Measurements from ENCODE around the gene KCNAB1. TPM values are rescaled to one million over a fixed set of nuclear protein-coding genes. Genes with fewer than 3 reads are reported as not detected.

KCNAB1 gene
- total and polyA plus RNA-seq, 2 donors (not counting 1 experiment from before 2014, with no cell fraction given) = 0.03 to 0.33 TPM

DNA sequence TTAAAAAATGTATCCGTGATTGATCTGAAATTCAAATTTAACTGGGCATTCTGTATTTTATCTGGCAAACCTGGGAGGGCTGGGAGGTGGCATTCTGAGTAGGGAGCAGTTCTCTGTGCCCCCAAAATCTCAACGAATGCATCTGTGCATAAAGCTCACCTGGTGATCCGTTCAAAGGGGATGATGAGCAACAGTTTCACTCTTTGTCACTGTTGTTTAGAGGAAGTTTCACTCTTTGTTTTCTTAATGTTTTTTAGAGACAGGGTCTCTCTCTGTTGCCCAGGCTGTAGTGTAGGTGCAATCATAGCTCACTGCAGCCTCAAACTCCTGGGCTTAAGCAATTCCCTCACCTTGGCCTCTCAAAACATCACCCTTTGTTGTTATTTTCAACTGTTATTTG, 247.8 kb downstream of the KCNAB1 start:
- Histone ChIP-seq H4K20me1 (ENCODE audit: control insufficient read depth, extremely low read depth, insufficient read depth, low read length) (no peaks in the 10 kb centered on the region), H3K79me2 (ENCODE audit: control insufficient read depth, insufficient read depth, low read length) (no peaks in the 10 kb centered on the region), H3K9ac (ENCODE audit: insufficient read depth, low read length) (no peak overlapping the region), H3K27me3 (ENCODE audit: control insufficient read depth, insufficient read depth, low read length) (no peaks in the 10 kb centered on the region), H3K36me3 (ENCODE audit: control insufficient read depth, insufficient read depth, low read length) (no peaks in the 10 kb centered on the region), H3K4me2 (ENCODE audit: extremely low read depth, insufficient read depth, low read length) (no peak overlapping the region), H3K9me3 (ENCODE audit: control insufficient read depth, insufficient read depth, low read depth, low read length) (no peaks in the 10 kb centered on the region), H3K4me3 (replicated peaks in 1 of 4; ENCODE audit: control extremely low read depth in 1 of 4, insufficient read depth in 1 of 4, low read depth in 3 of 4, low read length in 4 of 4) (no peak overlapping the region), H3K27ac (ENCODE audit: insufficient read depth, low read length) (no peak overlapping the region), H3K4me1 (ENCODE audit: control insufficient read depth, extremely low read depth, insufficient read depth, low read length) (no peaks in the 10 kb centered on the region), H2AFZ (ENCODE audit: low read length) (no peak overlapping the region)
- DNase-seq (ENCODE audit: low read depth in 2 of 2) = no peak
- TF ChIP-seq, protein P1, sequence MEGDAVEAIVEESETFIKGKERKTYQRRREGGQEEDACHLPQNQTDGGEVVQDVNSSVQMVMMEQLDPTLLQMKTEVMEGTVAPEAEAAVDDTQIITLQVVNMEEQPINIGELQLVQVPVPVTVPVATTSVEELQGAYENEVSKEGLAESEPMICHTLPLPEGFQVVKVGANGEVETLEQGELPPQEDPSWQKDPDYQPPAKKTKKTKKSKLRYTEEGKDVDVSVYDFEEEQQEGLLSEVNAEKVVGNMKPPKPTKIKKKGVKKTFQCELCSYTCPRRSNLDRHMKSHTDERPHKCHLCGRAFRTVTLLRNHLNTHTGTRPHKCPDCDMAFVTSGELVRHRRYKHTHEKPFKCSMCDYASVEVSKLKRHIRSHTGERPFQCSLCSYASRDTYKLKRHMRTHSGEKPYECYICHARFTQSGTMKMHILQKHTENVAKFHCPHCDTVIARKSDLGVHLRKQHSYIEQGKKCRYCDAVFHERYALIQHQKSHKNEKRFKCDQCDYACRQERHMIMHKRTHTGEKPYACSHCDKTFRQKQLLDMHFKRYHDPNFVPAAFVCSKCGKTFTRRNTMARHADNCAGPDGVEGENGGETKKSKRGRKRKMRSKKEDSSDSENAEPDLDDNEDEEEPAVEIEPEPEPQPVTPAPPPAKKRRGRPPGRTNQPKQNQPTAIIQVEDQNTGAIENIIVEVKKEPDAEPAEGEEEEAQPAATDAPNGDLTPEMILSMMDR (conservative IDR thresholded peaks at IDR 0.05 in 1 of 2, IDR thresholded peaks at IDR 0.05 in 1 of 2; ENCODE audit: low read depth in 1 of 2, low read length in 2 of 2) = no peak
- no peak for TF ChIP-seq EZH2 (IDR thresholded peaks at IDR 0.05; ENCODE audit: low read length, missing control alignments)

DNA sequence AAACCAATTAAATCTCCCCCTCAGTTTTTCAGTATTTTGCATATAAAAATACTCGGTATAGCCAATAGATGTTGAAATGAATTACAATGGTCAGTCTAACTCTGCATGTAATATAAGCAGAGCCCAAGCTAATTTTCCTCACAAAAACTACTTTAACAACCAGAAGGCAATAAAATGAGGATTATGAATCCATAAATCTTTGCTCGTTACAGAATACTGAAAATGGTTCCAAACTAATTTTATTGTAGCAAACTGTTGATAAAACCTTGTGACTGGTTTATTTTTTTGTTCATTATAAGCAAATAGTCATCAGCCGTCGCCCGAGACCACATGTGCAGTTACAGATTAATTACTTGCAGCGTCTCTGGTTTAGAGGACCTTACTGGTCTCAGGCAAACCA, 251.3 kb downstream of the KCNAB1 start:
- H3K4me1 ChIP-seq (ENCODE audit: control insufficient read depth, extremely low read depth, insufficient read depth, low read length) = no peaks in the 10 kb centered on the region
- no peaks in the 10 kb centered on the region for H3K36me3 ChIP-seq (ENCODE audit: control insufficient read depth, insufficient read depth, low read length)
- no peak overlapping the region for H3K9ac ChIP-seq (ENCODE audit: insufficient read depth, low read length)
- no peaks in the 10 kb centered on the region for H4K20me1 ChIP-seq (ENCODE audit: control insufficient read depth, extremely low read depth, insufficient read depth, low read length)
- no peak overlapping the region for H2AFZ ChIP-seq (ENCODE audit: low read length)
- no peaks in the 10 kb centered on the region for H3K79me2 ChIP-seq (ENCODE audit: control insufficient read depth, insufficient read depth, low read length)
- no peaks in the 10 kb centered on the region for H3K9me3 ChIP-seq (ENCODE audit: control insufficient read depth, insufficient read depth, low read depth, low read length)
- no peak for TF ChIP-seq EZH2 (IDR thresholded peaks at IDR 0.05; ENCODE audit: low read length, missing control alignments)
- TF ChIP-seq, protein P1 (conservative IDR thresholded peaks at IDR 0.05 in 1 of 2, IDR thresholded peaks at IDR 0.05 in 1 of 2; ENCODE audit: low read depth in 1 of 2, low read length in 2 of 2) = no peak
- no peak overlapping the region for H3K27ac ChIP-seq (ENCODE audit: insufficient read depth, low read length)
- no peaks in the 10 kb centered on the region for H3K27me3 ChIP-seq (ENCODE audit: control insufficient read depth, insufficient read depth, low read length)
- DNase-seq (ENCODE audit: low read depth in 2 of 2) = no peak
- H3K4me3 ChIP-seq (replicated peaks in 1 of 4; ENCODE audit: control extremely low read depth in 1 of 4, insufficient read depth in 1 of 4, low read depth in 3 of 4, low read length in 4 of 4) = no peak overlapping the region
- H3K4me2 ChIP-seq (ENCODE audit: extremely low read depth, insufficient read depth, low read length) = no peak overlapping the region

DNA sequence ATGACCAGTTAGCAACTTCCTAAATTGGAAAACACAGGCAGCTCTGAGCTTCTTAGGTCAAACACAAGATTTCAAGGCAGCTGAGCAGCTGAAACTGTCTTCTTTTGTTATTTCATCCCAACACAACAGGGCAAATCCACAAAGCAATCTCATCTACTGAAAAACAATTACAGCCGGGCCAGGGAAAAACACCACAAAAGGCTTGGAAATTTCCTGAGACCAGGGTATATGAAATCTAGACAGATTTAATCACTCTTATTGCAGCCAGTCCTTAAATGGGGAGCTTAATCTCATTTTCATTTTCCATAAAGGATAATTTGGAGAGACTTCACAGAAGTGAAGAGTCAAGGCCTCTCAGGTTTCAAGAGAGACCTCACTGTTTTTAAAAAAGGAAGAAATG, 252.7 kb downstream of the KCNAB1 start:
- H4K20me1 ChIP-seq (ENCODE audit: control insufficient read depth, extremely low read depth, insufficient read depth, low read length) = no peaks in the 10 kb centered on the region
- no peaks in the 10 kb centered on the region for H3K36me3 ChIP-seq (ENCODE audit: control insufficient read depth, insufficient read depth, low read length)
- H3K27me3 ChIP-seq (ENCODE audit: control insufficient read depth, insufficient read depth, low read length) = no peaks in the 10 kb centered on the region
- H3K4me1 ChIP-seq (ENCODE audit: control insufficient read depth, extremely low read depth, insufficient read depth, low read length) = no peaks in the 10 kb centered on the region
- H2AFZ ChIP-seq (ENCODE audit: low read length) = no peak overlapping the region
- no peaks in the 10 kb centered on the region for H3K9me3 ChIP-seq (ENCODE audit: control insufficient read depth, insufficient read depth, low read depth, low read length)
- no peak for TF ChIP-seq EZH2 (IDR thresholded peaks at IDR 0.05; ENCODE audit: low read length, missing control alignments)
- TF ChIP-seq, protein P1 (conservative IDR thresholded peaks at IDR 0.05 in 1 of 2, IDR thresholded peaks at IDR 0.05 in 1 of 2; ENCODE audit: low read depth in 1 of 2, low read length in 2 of 2) = no peak
- DNase-seq (ENCODE audit: low read depth in 2 of 2) = no peak
- no peak overlapping the region for H3K4me3 ChIP-seq (replicated peaks in 1 of 4; ENCODE audit: control extremely low read depth in 1 of 4, insufficient read depth in 1 of 4, low read depth in 3 of 4, low read length in 4 of 4)
- H3K27ac ChIP-seq (ENCODE audit: insufficient read depth, low read length) = no peak overlapping the region
- H3K9ac ChIP-seq (ENCODE audit: insufficient read depth, low read length) = no peak overlapping the region
- no peaks in the 10 kb centered on the region for H3K79me2 ChIP-seq (ENCODE audit: control insufficient read depth, insufficient read depth, low read length)
- H3K4me2 ChIP-seq (ENCODE audit: extremely low read depth, insufficient read depth, low read length) = no peak overlapping the region

All from fibroblast of lung (primary cell).